ENCODE results near the gene FIBP. TPM values are rescaled to one million over a fixed set of nuclear protein-coding genes. Genes with fewer than 3 reads are reported as not detected.

The FIBP gene
- total RNA-seq, 1 experiment from 2014 or later = 80.8 TPM

DNA sequence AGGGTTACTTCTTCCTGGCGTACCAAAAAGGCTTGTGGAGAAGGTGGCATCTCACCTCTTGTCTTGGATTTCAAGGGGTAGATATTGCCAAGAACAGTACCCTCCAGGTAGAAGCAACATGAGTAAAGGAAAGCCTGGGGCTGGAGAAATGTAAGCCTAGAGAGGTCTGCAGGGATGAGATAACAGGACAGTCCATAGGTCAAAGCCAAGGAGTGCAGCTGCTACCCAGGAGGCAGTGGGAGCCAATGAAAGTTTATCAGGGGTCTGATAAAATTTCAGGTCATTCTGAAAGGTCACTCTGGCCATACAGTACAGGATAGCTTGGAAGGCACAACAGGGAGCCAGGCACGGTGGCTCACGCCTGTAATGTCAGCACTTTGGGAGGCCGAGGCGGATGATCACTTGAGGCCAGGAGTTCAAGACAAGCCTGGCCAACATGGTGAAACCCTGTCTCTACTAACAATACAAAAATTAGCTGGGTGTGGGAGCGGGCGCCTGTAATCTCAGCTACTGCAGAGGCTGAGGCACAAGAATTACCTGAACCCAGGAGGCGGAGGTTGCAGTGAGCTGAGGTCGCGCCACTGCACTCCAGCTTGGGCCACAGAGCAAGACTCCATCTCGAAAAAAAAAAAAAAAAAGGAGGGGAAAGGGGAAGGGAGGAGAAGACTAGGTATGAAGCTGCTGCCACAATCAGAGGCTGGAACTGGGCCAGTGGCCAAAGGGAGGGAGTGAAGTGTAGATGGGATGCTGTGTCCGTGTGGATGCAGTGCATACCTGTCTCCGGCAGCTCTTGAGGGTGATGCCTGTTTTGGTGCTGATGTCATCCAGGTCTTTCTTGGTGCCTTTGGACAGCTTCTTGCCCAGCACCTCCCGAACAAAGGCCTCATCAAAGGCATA lies 1.2 kb downstream of the FIBP start:
- peak overlapping the region; percentile 90 for H3K4me3 Mint-ChIP-seq (ENCODE audit: unreplicated experiment)
- peak overlapping the region; percentile 90 for H3K27ac Mint-ChIP-seq (ENCODE audit: low read depth, unreplicated experiment)
- no peak for TF ChIP-seq CTCF (IDR thresholded peaks at IDR 0.05; ENCODE audit: unreplicated experiment)
- peaks cover 19% of the 10 kb centered on the region for H3K4me1 Mint-ChIP-seq (ENCODE audit: insufficient read depth, unreplicated experiment)
- peaks cover 54% of the 10 kb centered on the region for H3K36me3 Mint-ChIP-seq (ENCODE audit: insufficient read depth, unreplicated experiment)
- no peak for DNase-seq (ENCODE audit: unreplicated experiment)
- POLR2A ChIA-PET = interaction anchor here (0.6 to 9.9 kb wide), 16 partner anchors 9 to 175 kb away, joined by 3 to 222 read pairs (median 7); partner anchors contain the start of genes C11orf68, CFL1, EFEMP2 and FOSL1
- H3K27me3 Mint-ChIP-seq (ENCODE audit: insufficient read depth, unreplicated experiment) = no peaks in the 10 kb centered on the region
- no peaks in the 10 kb centered on the region for H3K9me3 Mint-ChIP-seq (ENCODE audit: unreplicated experiment)
- no TSS peak for BruUV-seq (replicated peaks)
- intact Hi-C loops (cut with micrococcal nuclease) = no loop called here
- CTCF ChIA-PET = interaction anchor here (0.6 to 9.0 kb wide), 23 partner anchors 8 to 637 kb away, joined by 3 to 203 read pairs (median 6); partner anchors contain the start of genes CATSPER1, CTSW, KAT5 and MUS81

DNA sequence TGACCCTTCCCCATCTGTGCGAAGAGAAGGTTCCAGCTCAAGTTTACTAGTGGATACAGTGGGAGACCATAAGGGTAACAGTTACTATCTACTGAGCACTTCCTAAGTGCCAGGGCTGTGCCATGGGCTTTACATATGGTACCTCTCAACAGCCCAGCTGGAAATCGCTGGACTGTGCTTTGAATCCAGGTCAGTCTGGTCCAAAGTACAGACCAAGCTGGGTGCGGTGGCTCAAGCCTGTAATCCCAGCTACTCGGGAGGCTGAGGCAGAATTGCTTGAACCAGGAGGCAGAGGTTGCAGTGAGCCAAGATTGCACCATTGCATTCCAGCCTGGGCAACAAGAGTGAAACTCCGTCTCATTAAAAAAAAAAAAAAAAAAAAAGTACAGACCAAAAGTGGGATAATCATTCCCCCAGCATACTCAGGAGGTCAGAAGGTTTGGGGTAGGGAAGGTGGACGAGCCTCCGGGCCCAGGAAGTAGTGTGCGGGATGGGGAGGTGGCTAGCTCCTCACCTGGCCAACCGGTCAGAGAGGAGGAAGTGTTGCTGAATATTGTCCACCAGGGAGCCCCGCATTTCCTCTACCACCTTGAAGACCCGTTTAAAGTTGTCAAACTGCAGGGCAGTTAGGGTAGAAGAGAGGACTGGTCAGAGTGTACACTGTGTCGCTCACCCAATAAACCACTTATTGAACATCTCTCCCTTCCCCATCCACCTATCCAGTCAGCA lies 2.3 kb downstream of the FIBP start:
- no peak overlapping the region for H3K4me3 Mint-ChIP-seq (ENCODE audit: unreplicated experiment)
- CTCF ChIA-PET = interaction anchor here (0.6 to 9.0 kb wide), 27 partner anchors 11 to 457 kb away, joined by 3 to 203 read pairs (median 7); partner anchors contain the start of genes KAT5 and MUS81

DNA sequence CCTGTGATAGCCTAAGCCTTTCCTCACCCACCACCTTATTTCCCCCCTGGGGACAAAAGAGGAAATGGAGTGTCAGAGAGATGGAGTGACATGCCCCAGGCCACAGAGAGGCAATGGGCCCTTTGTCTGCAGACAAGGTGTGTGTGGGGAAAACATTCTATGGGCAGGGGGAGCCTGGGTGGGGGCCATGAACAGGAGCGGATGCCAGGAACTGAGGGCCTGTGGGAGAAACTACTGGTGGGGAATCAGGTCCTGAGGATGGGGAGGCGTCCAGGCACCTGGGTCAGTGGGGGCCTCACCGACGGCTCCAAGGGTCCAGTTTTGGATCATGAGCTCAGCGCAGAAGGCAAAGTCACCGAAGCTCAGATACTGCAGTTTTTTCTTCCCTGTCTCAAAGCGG lies 3.0 kb downstream of the FIBP start:
- POLR2A ChIA-PET = interaction anchor here (1.0 to 9.9 kb wide), 6 partner anchors 11 to 103 kb away, joined by 3 to 181 read pairs (median 6); partner anchors contain the start of genes C11orf68, CFL1 and MUS81
- Mint-ChIP-seq H3K36me3 (ENCODE audit: insufficient read depth, unreplicated experiment) (peaks cover 36% of the 10 kb centered on the region), H3K4me1 (ENCODE audit: insufficient read depth, unreplicated experiment) (peaks cover 17% of the 10 kb centered on the region), H3K9me3 (ENCODE audit: unreplicated experiment) (no peaks in the 10 kb centered on the region), H3K4me3 (ENCODE audit: unreplicated experiment) (no peak overlapping the region), H3K27ac (ENCODE audit: low read depth, unreplicated experiment) (no peak overlapping the region), H3K27me3 (ENCODE audit: insufficient read depth, unreplicated experiment) (no peaks in the 10 kb centered on the region)
- DNase-seq (ENCODE audit: unreplicated experiment) = no peak
- BruUV-seq (replicated peaks) = no TSS peak
- no peak for TF ChIP-seq CTCF (IDR thresholded peaks at IDR 0.05; ENCODE audit: unreplicated experiment)
- intact Hi-C loops (cut with micrococcal nuclease) = no loop called here
- CTCF ChIA-PET = interaction anchor here (0.5 to 9.0 kb wide), 41 partner anchors 7 to 1017 kb away, joined by 3 to 203 read pairs (median 4); partner anchors contain the start of genes KAT5, MUS81 and SART1

More for the DNA sequence above, 2.3 kb downstream of the FIBP start:
- Mint-ChIP-seq H3K4me1 (ENCODE audit: insufficient read depth, unreplicated experiment) (peaks cover 18% of the 10 kb centered on the region), H3K27ac (ENCODE audit: low read depth, unreplicated experiment) (no peak overlapping the region), H3K36me3 (ENCODE audit: insufficient read depth, unreplicated experiment) (peaks cover 43% of the 10 kb centered on the region), H3K9me3 (ENCODE audit: unreplicated experiment) (no peaks in the 10 kb centered on the region), H3K27me3 (ENCODE audit: insufficient read depth, unreplicated experiment) (no peaks in the 10 kb centered on the region)
- DNase-seq (ENCODE audit: unreplicated experiment) = no peak
- POLR2A ChIA-PET = interaction anchor here (0.9 to 9.9 kb wide), 7 partner anchors 13 to 173 kb away, joined by 3 to 222 read pairs (median 5); partner anchors contain the start of genes C11orf68, CFL1, FOSL1 and MUS81
- TSS peak; percentile 1 for BruUV-seq (replicated peaks)
- no peak for TF ChIP-seq CTCF (IDR thresholded peaks at IDR 0.05; ENCODE audit: unreplicated experiment)
- intact Hi-C loops (cut with micrococcal nuclease) = no loop called here

All from MCF 10A (cell line).